DOHH2 (cell line): ENCODE data around the gene IL6R.

Experiments
- CTCF ChIP-seq: fragments of 200-600 bp; sonication (generic); IDR thresholded peaks from one replicate; pipeline ENCODE4 v1.5.1; 2014; ENCODE audit warnings: antibody characterized with exemption, mild to moderate bottlenecking, low read depth, low read length; ENCODE audit not compliant: poor library complexity, severe bottlenecking
- EZH2phosphoT487 ChIP-seq: fragments of 200-600 bp; sonication (generic); IDR thresholded peaks from 2 replicates; pipeline ENCODE4 v1.6.1; 2017; ENCODE audit warnings: borderline replicate concordance, mild to moderate bottlenecking, antibody characterized with exemption, low read length, moderate library complexity, mixed read lengths

DNA sequence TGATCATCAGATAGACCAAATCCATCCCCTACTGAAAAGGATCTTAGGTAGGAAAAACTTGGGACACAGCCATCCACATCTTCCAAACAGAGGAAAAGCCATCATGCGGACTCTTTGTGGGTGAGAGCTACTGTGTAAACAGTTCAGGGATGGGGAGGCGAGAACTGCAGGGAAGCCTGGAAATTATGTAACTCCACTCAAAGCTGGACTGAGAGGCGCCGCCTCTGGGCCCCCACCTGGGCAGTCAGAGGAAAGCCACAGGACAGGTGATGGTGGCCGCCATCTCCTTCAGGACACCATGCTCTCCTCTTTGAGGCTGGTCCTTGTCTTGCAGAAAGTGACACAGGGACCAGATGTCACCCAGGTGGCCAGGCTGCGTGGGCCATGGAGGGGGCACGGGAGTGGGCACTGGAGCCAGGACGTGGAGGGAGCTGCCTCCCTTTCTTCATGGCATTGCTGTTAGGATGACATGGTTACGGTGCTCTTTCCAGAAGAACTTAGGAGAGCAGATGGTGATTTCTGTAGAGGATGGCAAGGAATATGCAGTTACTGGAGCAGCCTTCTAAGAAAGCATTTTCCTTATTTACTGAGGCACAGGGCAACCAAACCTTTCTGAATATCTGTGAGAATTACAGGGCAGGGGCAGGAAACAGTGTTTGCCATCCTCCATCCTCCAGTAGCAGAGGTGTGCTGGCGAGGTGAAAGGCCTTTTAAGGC is 64.9 kb downstream of the IL6R start:
- TF ChIP-seq CTCF (no peak), EZH2phosphoT487 (no peak)
